ENCODE data around the gene ADAP2.
"Not testable (repeated sequence)": the region's sequence is repeated elsewhere in the genome, so short reads cannot be mapped to it uniquely, and the experiment has no call there.

ADAP2 gene, protein sequence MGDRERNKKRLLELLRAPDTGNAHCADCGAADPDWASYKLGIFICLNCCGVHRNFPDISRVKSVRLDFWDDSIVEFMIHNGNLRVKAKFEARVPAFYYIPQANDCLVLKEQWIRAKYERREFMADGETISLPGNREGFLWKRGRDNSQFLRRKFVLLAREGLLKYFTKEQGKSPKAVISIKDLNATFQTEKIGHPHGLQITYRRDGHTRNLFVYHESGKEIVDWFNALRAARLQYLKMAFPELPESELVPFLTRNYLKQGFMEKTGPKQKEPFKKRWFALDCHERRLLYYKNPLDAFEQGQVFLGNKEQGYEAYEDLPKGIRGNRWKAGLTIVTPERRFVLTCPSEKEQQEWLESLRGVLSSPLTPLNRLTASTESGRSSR
- total RNA-seq: 0 to 1.3 (median 0.45) reads per million in 9 experiments

DNA sequence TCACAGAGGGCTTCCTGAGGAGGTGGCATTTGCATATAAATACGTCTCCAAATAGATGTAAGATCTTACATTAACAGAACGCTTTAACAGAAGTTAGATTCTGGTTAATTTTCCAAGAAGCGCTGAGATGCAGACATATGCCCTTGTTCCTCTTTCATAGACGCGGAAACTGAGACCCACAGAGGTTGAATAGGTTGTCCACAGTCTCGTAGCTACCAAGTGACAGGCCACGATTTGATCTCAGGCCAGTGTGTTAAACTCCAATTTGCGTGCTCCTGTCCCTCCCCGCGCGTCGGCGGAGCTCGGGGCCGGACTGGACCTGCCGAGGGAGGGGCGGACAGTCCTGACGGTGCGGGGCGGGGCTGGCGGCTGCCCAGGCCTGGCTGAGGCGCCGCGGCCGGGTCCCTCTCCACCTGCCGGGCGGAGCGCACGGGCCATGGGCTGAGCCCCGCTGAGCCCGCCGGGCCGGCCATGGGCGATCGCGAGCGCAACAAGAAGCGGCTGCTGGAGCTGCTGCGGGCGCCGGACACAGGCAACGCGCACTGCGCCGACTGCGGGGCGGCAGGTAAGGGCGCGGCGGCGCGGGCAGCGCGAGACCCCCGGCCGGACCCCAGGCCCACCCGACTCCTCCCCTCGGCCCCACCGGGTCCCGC, at the start of gene ADAP2:
Gene ADAP2 (plus strand): TSS at position 402 of the 653 bp plus-strand sequence. CDS start 70 bp downstream, at position 472.
- Mint-ChIP-seq H3K4me1 (ENCODE audit: low read depth in 2 of 2) (peaks cover 6 to 10% of the 10 kb centered on the region in 2 donors), H3K27ac (peak within 1 kb of the TSS in 1 of 2 donors; percentile 72), H3K27me3 (peaks cover 48 to 75% of the 10 kb centered on the region in 2 donors), H3K36me3 (ENCODE audit: insufficient read depth) (peaks cover 3% of the 10 kb centered on the region), H3K9me3 (no peaks in the 10 kb centered on the region), H3K4me3 (peak within 1 kb of the TSS; percentile 71 to 74)
- ATAC-seq (replicated peaks) (no peak), DNase-seq (no peak)

GRCh38 chr17:30886187-30886586, 35.6 kb upstream of the ADAP2 start:
- Mint-ChIP-seq H3K9me3 (no peaks in the 10 kb centered on the region), H3K27me3 (no peaks in the 10 kb centered on the region), H3K27ac (no peak overlapping the region), H3K36me3 (ENCODE audit: insufficient read depth) (peaks cover 26% of the 10 kb centered on the region), H3K4me1 (ENCODE audit: low read depth in 2 of 2) (no peaks in the 10 kb centered on the region), H3K4me3 (no peak overlapping the region)
- no peak for DNase-seq
- ATAC-seq (replicated peaks): no peak

DNA sequence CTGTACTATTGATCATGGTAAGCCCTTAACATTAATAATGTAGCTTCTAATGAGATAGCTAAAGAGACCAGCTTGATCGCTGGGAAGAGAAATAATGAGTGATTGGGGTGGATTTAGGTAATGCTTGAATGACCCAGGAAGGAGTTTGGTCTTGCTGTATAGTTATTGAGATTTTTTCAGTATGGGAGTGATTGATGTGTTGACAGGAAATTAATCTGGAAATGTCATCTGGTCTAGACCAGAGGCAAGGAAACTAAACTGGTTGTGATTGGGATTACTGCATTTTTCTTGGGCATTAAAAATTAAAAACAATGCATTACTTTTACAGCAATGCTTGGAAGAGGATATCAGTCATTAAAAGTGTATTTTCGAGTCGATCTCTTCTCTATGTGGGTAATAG, 27.5 kb upstream of the ADAP2 start:
- Mint-ChIP-seq H3K27me3 (no peaks in the 10 kb centered on the region), H3K4me3 (no peak overlapping the region), H3K4me1 (ENCODE audit: low read depth in 2 of 2) (no peaks in the 10 kb centered on the region), H3K36me3 (ENCODE audit: insufficient read depth) (peaks cover 35% of the 10 kb centered on the region), H3K9me3 (no peaks in the 10 kb centered on the region), H3K27ac (peak overlapping the region in 1 of 2 donors; percentile 54)
- ATAC-seq (replicated peaks) (no peak), DNase-seq (no peak)

- DNase-seq: no peak
- H3K4me3 Mint-ChIP-seq: no peak overlapping the region
- peak overlapping the region in 1 of 2 donors; percentile 44 for H3K27ac Mint-ChIP-seq
- H3K27me3 Mint-ChIP-seq: no peaks in the 10 kb centered on the region
- peaks cover 41% of the 10 kb centered on the region for H3K36me3 Mint-ChIP-seq (ENCODE audit: insufficient read depth)
- no peaks in the 10 kb centered on the region for H3K9me3 Mint-ChIP-seq
- ATAC-seq (replicated peaks): no peak
- H3K4me1 Mint-ChIP-seq (ENCODE audit: low read depth in 2 of 2): peaks cover 5% of the 10 kb centered on the region in 2 donors
Measured at GRCh38 chr17:30897311-30897710, 24.4 kb upstream of the ADAP2 start.

DNA sequence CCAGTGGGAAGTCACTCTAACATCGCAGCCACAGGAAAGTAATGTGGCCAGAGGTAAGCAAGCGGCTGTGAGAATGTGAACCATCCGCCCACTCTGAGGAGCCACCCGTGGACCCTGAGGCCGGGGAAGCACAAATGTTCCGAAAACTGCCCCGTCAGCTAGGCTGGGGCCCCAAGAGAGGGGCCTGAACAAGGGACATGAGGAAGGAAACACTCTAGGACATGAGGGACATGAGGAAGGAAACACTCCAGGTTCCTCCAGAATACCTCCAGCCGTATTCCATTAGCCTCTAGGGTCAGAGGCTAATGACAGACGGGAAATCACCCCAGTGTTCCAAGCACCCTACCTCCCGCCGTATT, 16.0 kb upstream of the ADAP2 start:
- Mint-ChIP-seq H3K9me3 (no peaks in the 10 kb centered on the region), H3K36me3 (ENCODE audit: insufficient read depth) (peaks cover 14% of the 10 kb centered on the region), H3K4me1 (ENCODE audit: low read depth in 2 of 2) (peaks cover 17 to 39% of the 10 kb centered on the region in 2 donors), H3K27me3 (no peaks in the 10 kb centered on the region), H3K4me3 (peak overlapping the region; percentile 90 to 91), H3K27ac (peak overlapping the region; percentile 96 to 97)
- ATAC-seq (replicated peaks): peak; percentile 30
- DNase-seq: no peak

- Mint-ChIP-seq H3K9me3 (no peaks in the 10 kb centered on the region), H3K4me3 (peak within 1 kb of the TSS; percentile 90 to 91), H3K4me1 (ENCODE audit: low read depth in 2 of 2) (peaks cover 17 to 39% of the 10 kb centered on the region in 2 donors), H3K27me3 (no peaks in the 10 kb centered on the region), H3K36me3 (ENCODE audit: insufficient read depth) (peaks cover 14% of the 10 kb centered on the region), H3K27ac (peak within 1 kb of the TSS; percentile 96 to 97)
- peak; percentile 97 for ATAC-seq (replicated peaks)
- DNase-seq: peak; percentile 86 to 95 (median 89)
Measured at GRCh38 chr17:30906101-30906911, 15.4 kb upstream of the ADAP2 start, which contains the start of gene TEFM. Gene TEFM, minus strand, starts transcription at chr17:30906238. Its CDS starts 40 bp downstream, at chr17:30906198.

DNA sequence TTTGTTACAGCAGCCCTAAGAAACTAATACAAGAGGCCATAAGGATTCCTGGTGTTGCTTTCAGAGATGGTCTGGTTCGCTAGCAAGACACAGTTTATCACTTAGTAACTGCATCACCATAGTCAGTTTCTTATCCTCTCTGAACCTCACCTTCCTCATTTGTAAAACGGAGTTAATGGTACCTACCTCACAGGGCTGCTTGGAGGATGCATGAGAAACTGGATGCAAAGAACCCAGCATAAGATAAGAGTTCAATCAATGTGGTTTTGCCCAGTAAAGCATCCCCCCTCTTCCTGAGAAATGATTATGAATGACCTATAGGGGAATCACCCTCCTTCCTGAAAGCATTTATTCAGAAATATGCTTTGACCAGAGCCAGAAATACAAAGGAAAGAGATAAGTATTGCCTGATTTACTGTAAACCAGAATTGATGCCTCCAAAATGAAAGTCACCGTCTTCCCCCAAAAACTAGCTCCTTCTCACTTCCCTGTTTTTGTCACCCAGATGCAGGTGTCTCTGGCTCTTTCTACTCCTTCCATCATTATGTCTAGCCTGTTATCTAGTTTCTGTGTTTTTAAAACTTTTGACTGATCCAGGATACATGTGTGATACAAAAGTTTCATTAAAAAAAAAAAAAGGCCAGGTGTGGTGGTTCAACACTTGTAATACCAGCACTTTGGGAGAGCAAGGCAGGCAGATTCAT, 12.9 kb upstream of the ADAP2 start:
- peaks cover 7% of the 10 kb centered on the region for H3K36me3 Mint-ChIP-seq (ENCODE audit: insufficient read depth)
- H3K9me3 Mint-ChIP-seq: no peaks in the 10 kb centered on the region
- no peak overlapping the region for H3K27ac Mint-ChIP-seq
- peaks cover 9 to 26% of the 10 kb centered on the region in 2 donors for H3K4me1 Mint-ChIP-seq (ENCODE audit: low read depth in 2 of 2)
- DNase-seq (no peak), ATAC-seq (replicated peaks) (no peak)
- H3K4me3 Mint-ChIP-seq: no peak overlapping the region
- no peaks in the 10 kb centered on the region for H3K27me3 Mint-ChIP-seq

DNA sequence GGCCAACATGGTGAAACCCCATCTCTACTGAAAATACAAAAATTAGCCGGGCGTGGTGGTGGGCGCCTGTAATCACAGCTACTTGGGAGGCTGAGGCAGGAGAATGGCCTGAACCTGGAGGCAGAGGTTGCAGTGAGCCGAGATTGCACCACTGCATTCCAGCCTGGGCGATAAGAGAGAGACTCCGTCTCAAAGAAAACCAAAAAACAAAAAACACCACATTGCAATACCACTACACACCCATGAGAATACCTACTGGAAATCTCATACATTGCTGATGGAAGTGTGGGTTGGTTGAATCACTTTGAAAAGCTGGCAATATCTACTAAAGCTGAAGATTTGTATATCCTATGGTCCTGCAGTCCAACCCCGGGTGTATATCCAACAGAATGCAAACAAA, 11.6 kb upstream of the ADAP2 start:
- not testable (repeated sequence) for ATAC-seq (replicated peaks); DNase-seq; H3K36me3 Mint-ChIP-seq (ENCODE audit: insufficient read depth); H3K27me3 Mint-ChIP-seq; H3K27ac Mint-ChIP-seq; H3K4me3 Mint-ChIP-seq; H3K9me3 Mint-ChIP-seq
- peaks cover 9 to 23% of the 10 kb centered on the region in 2 donors for H3K4me1 Mint-ChIP-seq (ENCODE audit: low read depth in 2 of 2)

GRCh38 chr17:30913955-30914354, 7.8 kb upstream of the ADAP2 start:
- H3K4me1 Mint-ChIP-seq (ENCODE audit: low read depth in 2 of 2): peaks cover 0 to 2% of the 10 kb centered on the region in 2 donors
- H3K4me3 Mint-ChIP-seq: no peak overlapping the region
- ATAC-seq (replicated peaks) (no peak), DNase-seq (no peak)
- H3K9me3 Mint-ChIP-seq: no peaks in the 10 kb centered on the region
- H3K36me3 Mint-ChIP-seq (ENCODE audit: insufficient read depth): no peaks in the 10 kb centered on the region
- H3K27me3 Mint-ChIP-seq: peaks cover 0 to 8% of the 10 kb centered on the region in 2 donors
- H3K27ac Mint-ChIP-seq: no peak overlapping the region

DNA sequence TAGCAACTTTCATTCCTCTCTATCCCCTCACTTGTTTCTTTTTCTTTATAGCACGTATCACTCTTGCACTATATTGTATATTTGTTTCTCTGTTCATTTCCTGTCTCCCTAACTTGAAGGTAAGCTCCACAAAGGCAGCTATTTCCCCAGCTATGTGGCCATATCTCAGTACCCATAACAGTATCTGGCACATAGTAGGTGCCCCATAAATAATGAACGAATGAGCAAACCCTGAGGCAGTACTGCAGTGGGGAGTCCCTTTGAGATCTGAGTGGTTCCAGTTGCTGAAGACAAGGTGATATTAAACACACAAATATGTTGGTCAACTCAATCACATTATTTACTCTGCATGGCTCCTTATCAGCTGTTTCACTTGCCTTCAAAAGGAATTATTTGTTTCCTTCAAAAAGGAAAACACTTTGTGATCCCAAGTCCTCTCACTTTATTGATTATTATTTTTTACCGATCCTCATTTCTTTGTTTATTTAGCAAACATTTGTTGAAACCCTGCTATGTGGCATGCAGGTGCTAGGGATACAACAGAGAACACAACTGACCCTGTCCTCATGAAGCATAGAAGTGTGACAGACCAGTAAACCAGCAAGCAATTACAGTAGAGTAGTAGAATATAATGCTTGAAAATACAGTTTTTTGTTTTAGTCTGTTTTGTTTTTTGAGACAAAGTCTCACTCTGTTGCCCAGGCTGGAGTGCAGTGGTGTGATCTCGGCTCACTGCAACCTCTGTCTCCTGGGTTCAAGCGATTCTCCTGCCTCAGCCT, 5.7 kb upstream of the ADAP2 start:
- ATAC-seq (replicated peaks) (no peak), DNase-seq (no peak)
- Mint-ChIP-seq H3K27ac (no peak overlapping the region), H3K36me3 (ENCODE audit: insufficient read depth) (no peaks in the 10 kb centered on the region), H3K4me3 (no peak overlapping the region), H3K4me1 (ENCODE audit: low read depth in 2 of 2) (no peaks in the 10 kb centered on the region), H3K27me3 (peaks cover 10 to 22% of the 10 kb centered on the region in 2 donors), H3K9me3 (no peaks in the 10 kb centered on the region)

- peaks cover 17 to 31% of the 10 kb centered on the region in 2 donors for H3K27me3 Mint-ChIP-seq
- ATAC-seq (replicated peaks): no peak
- H3K27ac Mint-ChIP-seq: no peak overlapping the region
- no peak overlapping the region for H3K4me3 Mint-ChIP-seq
- no peak for DNase-seq
- no peaks in the 10 kb centered on the region for H3K9me3 Mint-ChIP-seq
- H3K4me1 Mint-ChIP-seq (ENCODE audit: low read depth in 2 of 2): peaks cover 0 to 5% of the 10 kb centered on the region in 2 donors
- no peaks in the 10 kb centered on the region for H3K36me3 Mint-ChIP-seq (ENCODE audit: insufficient read depth)
Measured at GRCh38 chr17:30917050-30917449, 4.7 kb upstream of the ADAP2 start.

DNA sequence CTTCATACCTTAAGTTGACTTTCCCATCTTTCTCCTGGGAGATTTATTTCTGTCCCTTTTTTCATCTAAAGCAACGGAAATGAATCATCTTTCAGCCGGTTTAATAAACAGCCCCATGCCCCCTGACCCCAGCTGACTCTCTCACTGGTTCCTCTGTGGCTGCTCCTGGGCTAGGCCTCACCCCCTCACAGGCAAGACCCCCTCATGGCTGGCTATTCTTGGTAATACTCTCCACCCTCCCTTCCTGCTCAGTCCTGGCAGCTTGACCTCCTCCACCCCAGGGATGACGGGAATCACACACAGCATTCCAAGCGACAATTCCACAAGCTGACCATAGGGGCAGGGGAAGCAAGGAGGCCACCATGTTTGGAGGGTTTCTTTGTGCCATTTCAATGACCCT, 1.5 kb upstream of the ADAP2 start:
- Mint-ChIP-seq H3K4me1 (ENCODE audit: low read depth in 2 of 2) (peaks cover 6 to 10% of the 10 kb centered on the region in 2 donors), H3K9me3 (no peaks in the 10 kb centered on the region), H3K27me3 (peaks cover 34 to 62% of the 10 kb centered on the region in 2 donors), H3K4me3 (no peak overlapping the region), H3K36me3 (ENCODE audit: insufficient read depth) (peaks cover 3% of the 10 kb centered on the region), H3K27ac (no peak overlapping the region)
- DNase-seq: no peak
- no peak for ATAC-seq (replicated peaks)

All from effector memory CD8-positive, alpha-beta T cell (primary cell).